Cardiac atrium fibroblast (primary cell): Measurements from ENCODE around the gene BBS7. TPM values are rescaled to one million over a fixed set of nuclear protein-coding genes. Genes with fewer than 3 reads are reported as not detected.

Experiments
- total RNA-seq: library from RNA; depleted of rRNA; stranded (reverse); fragments of >200 nt; gene quantifications from 2 replicates; pipeline ENCODE4 v1.2.3, GENCODE V29; 2015

The BBS7 gene, protein sequence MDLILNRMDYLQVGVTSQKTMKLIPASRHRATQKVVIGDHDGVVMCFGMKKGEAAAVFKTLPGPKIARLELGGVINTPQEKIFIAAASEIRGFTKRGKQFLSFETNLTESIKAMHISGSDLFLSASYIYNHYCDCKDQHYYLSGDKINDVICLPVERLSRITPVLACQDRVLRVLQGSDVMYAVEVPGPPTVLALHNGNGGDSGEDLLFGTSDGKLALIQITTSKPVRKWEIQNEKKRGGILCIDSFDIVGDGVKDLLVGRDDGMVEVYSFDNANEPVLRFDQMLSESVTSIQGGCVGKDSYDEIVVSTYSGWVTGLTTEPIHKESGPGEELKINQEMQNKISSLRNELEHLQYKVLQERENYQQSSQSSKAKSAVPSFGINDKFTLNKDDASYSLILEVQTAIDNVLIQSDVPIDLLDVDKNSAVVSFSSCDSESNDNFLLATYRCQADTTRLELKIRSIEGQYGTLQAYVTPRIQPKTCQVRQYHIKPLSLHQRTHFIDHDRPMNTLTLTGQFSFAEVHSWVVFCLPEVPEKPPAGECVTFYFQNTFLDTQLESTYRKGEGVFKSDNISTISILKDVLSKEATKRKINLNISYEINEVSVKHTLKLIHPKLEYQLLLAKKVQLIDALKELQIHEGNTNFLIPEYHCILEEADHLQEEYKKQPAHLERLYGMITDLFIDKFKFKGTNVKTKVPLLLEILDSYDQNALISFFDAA
- total RNA-seq, result 12.1 and 12.5 TPM in 2 replicates

GRCh38 chr4:121869841-121870822 is at the start of gene BBS7:
BBS7 (minus strand) TSS chr4:121870474; CDS start chr4:121870313, 161 bp downstream.

GRCh38 chr4:121823505-121824170 is 46.6 kb downstream of the BBS7 start, which contains the start of gene CCNA2:
CCNA2 (minus strand) TSS chr4:121823883; CDS start chr4:121823628, 255 bp downstream.

DNA sequence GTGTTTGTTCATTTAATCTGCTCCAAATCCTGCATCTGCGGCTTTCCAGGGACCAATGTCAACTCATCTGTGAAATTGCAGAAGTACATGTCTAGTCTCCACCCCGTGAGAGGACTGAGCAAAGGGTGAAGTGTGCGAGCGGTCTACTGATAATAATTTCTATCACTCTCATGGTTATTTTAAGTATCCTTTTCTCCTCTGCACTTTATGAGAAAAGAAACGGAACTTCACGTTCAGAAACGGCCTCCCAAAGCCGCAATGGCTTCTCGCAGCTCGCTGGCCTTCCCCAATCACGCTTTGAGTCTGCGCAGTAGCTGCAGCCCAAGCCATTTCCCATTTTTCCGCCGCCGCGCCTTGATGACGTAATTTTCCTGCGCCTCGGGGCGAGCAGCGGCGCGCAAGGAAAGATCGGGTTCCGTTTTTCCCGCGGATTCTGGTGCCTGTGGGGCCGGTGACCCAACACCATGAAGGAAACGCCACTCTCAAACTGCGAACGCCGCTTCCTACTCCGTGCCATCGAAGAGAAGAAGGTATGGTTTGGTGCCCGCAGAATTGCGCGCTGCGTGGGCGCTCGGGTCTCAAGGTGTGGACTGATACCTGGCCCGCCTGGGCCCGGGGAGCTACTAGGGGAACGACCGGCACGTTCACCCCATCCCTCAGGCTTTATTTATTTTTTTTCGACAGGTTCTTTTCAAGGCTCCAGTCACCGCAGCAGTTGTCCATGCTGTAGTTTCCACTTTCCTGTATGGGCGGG is 69.1 kb downstream of the BBS7 start, which contains the start of gene EXOSC9:
EXOSC9 (plus strand) TSS at position 363 of the 754 bp plus-strand sequence; CDS start at position 465, 102 bp downstream.

Other genes starting within 250 kb of the BBS7 start
- 1,177 and 1,241 TPM in 2 replicates for gene ANXA5, start 173.5 kb downstream of the BBS7 start, total RNA-seq
- gene SMIM43, start 105.3 kb downstream of the BBS7 start, total RNA-seq, result 1.1 and 2.1 TPM in 2 replicates
- 27.6 and 33.5 TPM in 2 replicates for gene EXOSC9, start 69.2 kb downstream of the BBS7 start, total RNA-seq
- 16.8 and 23.0 TPM in 2 replicates for gene CCNA2, start 46.6 kb downstream of the BBS7 start, total RNA-seq
- not detected in 2 replicates for gene TRPC3, start 81.6 kb upstream of the BBS7 start, total RNA-seq